AG08396 (cell line): ENCODE measurements around the gene HIP1.
"Not testable (repeated sequence)": the region's sequence is repeated elsewhere in the genome, so short reads cannot be mapped to it uniquely, and the experiment has no call there.

Experiments used
- DNase-seq: peaks from one replicate; pipeline ENCODE4 v3.0.0; 2012; ENCODE audit warnings: low spot score, mixed read lengths

Gene HIP1

DNA sequence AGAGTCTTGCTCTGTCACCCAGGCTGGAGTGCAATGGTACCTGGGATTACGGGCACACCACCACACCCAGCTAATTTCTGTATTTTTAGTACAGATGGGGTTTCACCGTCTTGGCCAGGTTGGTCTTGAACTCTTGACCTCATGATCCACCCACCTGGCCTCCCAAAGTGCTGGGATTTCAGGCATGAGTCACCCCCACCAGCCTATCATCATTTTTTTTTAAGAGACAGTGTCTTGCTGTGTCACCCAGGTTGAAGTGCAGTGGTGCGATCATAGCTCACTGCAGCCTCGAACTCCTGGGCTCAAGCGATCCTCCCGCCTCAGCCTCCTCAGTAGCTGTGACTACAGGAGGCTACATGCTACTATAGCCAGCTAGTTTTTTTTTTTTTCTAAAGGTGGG, 56.7 kb downstream of the HIP1 start:
- not testable (repeated sequence) for DNase-seq

DNA sequence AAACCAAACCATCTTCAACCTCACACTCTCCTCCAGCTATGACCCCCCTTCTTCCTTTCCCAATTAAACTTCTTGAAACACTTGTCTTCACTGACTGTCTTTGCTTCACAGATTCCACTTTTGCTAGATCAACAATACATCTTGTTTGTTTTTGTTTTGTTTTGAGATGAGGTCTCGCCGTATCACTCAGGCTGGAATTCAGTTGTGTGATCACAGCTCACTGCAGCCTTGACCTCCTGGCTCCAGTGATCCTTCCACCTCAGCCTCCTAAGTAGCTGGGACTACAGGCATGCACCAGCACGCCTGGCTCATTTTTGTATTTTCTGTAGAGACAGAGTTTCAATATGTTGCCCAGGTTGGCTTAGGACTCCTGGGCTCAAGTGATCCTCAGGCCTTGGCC, 59.7 kb downstream of the HIP1 start:
- no peak for DNase-seq

DNA sequence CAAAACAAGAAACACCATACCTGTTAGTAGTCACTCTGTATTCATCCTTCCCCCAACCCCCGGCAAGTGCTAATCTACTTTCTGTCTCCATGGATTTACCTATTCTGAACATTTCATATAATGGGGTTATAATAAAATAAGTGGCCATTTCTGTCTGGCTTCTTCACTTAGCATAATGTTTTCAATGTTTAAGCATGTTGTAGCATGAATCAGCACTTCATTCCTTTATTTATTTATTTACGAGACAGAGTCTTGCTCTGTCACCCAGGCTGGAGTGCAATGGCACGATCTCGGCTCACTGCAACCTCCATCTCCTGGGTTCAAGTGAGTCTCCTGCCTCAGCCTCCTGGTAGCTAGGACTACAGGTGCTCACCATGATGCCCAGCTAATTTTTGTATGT, 69.2 kb downstream of the HIP1 start:
- DNase-seq: no peak

DNA sequence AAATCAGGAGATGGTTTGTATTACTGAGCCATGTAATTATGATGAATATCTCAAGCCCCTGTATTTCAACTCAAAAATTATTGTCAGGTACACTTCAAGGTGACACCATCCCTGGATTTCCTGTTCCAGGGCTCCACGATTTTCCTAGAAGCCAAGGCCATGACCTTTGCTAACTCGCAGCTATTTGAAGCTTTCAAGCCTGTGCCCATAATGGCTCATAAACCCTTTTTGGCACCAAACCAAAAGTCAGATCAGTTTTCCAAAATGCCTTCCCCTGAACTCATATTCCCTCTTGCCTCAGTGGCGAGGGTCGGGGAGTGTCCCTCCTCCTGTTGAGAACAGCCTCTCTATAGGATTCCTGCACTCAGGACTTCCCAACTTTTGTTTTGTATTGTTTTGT, 70.8 kb downstream of the HIP1 start:
- no peak for DNase-seq

DNA sequence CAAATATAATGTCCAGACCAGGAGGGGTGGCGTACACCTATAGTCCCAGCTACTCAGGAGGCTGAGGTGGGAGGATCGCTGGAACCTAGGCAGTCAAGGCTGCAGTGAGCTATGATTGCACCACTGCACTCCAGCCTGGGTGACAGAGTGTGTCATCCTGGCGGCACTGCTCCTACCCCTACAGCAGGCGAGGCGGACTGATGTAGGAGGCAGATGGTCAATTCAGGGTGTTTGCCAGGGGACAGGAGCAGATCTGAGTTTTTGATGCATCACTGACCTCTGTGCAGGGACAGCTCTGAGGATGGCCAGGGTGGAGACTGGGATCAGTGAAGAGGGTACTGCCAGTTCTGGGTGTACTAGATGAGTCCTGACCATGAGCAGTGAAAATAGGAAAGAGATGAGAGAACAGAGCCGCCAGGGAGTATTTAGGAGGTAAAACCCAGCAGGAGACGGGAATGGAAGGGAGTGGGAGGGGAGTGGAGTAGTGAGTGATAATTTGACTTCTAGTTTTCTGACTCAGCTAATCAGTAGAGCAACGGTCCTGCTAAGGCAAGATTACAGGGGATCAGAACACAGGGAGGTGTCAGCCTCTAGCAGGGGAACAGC, 75.3 kb downstream of the HIP1 start:
- DNase-seq: no peak

DNA sequence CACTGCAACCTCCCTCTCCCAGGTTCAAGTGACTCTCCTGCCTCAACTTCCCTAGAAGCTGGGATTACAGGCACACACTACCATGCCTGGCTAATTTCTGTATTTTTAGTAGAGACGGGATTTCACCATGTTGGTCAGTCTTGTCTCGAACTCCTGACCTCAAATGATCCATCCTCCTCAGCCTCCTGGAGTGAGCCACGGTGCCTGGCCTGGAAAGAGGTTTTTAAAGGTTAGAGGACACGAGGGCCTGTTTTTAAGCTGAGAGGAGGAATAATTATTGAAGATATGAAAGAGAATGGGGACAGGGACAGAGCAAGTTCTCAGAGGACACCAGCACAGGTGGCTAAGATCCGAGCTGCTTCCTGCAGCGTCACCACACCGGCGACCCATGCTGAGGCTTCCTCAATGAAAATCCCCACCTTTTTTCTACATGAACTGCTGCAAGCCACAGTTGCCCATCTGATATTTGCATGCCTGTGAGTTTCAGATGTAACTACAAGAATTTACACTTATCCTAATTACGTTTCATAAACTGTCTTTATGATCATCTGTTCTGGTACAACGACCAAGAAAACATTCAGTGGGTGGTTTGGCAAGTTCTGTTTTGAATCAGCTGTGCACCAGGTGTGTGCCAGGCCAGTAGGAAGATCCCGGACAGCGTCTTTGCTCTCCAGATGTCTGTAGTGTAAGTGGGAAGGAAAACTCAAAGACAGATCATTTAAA, 76.0 kb downstream of the HIP1 start:
- DNase-seq: no peak

DNA sequence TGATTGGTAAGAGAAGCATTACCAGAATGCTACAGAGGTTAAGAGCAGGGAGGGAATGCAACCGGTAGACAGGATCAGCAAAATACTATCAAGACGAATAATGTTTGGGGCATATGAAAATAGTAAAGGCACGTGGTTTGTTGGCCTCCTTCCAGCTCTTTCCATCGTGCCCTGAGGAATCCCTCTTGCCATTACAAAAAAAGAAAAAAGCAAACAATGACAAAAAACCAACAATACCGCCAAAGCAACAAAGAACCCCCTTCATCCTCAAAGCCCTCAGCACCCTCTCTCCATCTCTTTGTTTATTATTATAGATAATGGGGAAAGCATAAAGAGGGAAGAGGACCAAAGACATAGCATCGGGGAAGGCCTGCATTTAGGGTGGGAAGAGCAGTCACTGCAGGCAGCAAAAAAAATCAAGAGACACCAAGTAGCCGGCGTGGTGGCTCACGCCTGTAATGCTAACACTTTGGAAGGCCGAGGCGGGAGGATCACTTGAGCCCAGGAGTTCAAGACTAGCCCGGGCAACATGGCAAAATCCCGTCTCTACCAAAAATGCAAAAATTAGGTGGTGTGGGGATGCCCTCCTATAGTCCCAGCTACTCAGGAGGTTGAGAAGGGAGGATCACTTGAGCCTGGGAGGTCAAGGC, 78.0 kb downstream of the HIP1 start:
- no peak for DNase-seq

DNA sequence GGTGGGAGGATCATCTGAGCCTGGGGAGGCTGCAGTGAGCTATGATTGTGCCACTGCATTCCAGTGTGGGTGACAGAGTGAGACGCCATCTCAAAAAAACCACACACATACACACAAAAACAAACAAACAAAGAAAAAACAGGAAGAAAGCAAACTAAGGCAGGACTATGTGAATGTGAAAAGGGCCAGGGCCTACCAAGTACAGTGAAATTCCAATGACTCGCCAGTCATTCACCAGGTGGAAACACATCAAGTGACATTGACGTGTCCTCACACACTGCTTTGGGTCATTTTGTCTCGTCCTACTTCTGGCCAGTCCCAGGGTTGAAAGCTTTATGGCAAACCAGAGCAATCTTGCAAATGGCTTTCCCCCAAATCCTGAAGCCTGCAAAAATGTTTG, 79.9 kb downstream of the HIP1 start:
- DNase-seq: no peak

DNA sequence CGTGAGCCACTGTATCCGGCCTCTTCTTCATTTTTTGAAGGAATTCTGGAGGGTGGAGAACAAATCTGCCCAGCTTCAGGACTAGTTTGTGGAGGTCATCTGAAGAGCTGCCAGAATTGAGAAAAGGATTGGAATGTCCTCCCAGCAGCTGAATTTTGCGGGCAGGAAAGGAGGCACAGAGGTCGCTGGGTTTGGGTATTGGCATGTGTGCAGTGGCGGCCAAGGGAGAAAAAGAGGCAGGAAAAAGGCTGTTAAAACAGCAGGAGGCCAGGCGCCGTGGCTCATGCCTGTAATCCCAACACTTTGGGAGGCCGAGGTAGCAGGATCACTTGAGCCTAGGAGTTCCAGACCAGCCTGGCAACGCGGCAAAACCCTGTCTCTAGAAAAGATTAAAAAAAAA, 80.4 kb downstream of the HIP1 start:
- DNase-seq: no peak

DNA sequence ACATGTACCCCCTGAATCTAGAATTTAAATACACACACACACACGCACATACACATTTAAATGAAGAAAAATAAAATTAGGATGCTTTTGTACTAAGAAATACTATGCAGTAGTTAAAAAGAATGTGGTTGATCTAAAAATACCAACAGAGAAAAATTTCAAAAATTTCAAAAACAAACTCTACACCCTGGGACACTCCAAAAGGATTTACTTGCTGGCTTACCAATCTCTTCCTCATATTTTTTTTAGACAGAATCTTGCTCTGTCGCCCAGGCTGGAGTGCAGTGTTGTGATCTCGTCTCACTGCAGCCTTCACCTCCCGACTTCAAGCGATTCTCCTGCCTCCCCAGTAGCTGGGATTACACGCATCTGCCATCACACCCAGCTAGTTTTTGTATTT, 80.9 kb downstream of the HIP1 start:
- no peak for DNase-seq

DNA sequence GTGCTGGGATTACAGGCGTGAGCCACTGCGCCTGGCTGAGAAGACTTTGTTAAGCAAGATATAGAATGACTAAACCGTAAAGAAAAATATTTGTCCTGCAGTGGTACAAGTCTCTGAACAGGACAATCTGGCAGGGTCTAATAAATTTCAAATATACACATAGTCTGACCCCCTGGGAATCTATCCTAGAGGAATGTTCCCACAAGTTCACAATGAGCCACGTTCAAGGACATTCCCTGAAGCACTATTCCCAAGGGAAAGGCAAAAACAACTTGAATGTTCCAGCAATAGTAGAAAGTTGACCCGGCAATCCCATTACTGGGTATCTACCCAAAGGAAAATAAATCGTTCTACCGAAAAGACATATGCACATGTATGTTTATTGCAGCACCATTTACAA, 82.0 kb downstream of the HIP1 start:
- no peak for DNase-seq

DNA sequence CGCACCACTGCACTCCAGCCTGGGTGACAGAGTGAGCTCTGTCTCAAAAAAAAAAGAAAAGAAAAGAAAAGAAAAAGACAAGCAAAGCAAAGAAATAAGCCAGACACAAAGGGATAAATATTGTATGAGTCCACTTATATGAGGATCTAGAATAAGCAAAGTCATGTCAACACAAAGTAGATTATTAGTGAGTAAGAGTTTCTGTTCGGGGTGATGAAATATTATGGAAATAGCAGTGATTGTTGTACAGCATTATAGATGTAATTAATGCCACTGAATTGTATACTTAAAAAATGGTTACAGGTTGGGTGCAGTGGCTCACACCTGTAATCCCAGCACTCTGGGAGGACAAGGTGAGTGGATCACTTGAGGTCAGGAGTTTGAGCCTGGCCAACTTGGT, 83.2 kb downstream of the HIP1 start:
- DNase-seq: no peak

DNA sequence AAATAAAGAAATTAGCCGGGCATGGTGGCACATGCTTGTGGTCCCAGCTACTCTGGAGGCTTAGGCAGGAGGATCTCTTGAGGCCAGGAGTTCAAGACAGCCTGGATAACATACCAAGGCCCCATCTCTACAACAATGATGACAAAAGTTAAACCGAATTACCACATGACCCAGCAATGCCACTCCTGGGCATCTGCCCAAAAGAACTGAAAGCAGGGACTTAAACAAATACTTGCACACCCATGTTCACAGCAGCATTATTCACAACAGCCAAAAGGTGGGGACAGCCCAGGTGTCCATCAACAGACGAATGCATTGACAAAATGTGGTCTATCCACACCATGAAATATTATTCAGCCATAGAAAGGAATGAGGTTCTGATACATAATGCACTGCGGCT, 83.9 kb downstream of the HIP1 start:
- DNase-seq: no peak

DNA sequence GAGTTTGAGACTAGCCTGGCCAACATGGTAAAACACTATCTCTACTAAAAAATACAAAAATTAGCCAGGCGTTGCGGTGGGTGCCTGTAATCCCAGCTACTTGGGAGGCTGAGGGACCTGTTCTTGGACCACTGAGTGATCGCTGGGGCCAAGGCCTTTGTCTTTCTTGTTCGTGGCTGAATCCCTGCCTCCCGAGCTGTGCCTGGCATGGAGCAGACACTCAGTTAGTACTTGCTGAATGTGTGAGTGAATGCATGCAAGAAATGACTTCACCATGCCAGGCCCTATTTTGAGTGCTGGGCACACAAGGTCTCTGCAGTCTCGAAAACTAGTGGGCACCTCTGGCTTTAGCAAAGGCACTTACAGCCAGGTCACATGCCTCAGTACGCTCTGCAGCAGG, 85.1 kb downstream of the HIP1 start:
- no peak for DNase-seq

DNA sequence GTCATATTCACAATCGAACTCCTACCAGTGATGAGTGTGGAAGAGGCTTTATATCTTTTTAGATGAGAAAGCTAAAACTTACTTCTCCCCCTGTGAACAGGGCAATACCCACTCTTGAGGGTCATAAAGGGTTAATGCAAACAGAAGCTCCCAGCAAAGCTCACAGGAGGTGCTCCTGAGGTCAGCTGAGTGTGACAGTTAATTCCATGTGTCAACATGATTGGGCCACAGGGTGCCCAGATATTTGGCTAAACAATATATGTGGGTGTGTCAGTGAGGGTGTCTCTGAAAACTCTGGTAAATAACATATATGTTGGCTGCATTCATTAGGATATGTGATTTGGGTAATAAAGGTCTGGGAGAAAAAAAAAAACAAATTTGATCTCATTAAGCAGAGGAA, 86.0 kb downstream of the HIP1 start:
- DNase-seq: no peak

DNA sequence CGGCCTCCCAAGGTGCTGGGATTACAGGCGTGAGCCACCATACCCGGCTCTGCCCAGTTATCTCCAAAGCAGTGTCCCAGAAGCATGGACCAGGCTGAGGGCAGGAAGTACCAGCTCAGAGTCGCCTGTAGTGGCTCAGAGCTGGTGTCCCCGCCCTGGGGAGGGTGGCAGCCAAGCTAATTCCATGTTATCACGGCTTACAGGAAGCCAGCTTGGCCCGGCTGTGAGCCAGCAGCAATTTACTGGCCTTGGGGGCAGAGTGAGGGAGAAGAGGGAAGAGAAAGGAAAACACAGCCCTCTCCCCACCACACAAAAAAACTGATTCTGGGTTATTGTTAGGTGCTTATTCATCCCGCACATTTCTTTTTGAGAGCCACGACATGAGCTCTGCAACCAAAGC, 88.1 kb downstream of the HIP1 start:
- no peak for DNase-seq

DNA sequence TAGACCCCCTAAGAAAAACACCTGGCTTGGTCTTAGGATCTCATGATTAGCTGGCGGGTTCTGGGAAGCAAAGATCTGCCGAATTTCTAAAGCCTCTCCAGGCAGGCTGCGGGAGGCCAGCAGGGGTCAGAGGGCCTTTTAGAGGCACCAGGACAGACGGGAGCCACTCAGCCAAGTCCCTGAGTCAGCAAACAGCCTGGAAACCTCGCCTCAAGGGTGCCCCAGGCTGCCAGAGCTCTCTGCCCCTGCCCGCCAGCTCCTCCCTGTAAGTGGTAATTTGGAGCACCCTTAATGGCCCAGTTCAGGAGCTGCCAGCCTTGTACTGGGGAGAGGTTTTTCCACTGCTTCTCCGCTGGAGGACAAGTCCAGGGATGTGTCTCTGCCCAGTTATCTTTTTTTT, 88.7 kb downstream of the HIP1 start:
- DNase-seq: no peak

DNA sequence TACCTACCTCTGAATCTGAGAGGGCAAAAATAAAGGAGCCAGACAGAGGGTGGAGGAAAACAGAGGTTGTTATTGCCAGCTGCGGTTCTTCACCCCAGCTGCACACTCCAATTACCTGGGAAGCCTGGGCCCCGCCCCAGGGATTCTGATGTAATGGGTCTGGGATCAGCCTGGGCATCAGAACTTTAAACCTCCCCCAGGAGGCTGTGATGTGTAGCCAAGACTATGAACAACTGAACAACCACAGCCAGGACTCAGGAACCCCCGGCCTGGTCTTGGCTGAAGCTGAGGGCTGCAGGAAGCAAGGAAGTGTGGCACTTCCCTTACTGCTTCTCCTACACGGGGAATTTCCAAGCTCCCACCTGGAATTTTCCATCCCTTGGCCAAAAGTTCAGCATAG, 89.3 kb downstream of the HIP1 start:
- DNase-seq: no peak

DNA sequence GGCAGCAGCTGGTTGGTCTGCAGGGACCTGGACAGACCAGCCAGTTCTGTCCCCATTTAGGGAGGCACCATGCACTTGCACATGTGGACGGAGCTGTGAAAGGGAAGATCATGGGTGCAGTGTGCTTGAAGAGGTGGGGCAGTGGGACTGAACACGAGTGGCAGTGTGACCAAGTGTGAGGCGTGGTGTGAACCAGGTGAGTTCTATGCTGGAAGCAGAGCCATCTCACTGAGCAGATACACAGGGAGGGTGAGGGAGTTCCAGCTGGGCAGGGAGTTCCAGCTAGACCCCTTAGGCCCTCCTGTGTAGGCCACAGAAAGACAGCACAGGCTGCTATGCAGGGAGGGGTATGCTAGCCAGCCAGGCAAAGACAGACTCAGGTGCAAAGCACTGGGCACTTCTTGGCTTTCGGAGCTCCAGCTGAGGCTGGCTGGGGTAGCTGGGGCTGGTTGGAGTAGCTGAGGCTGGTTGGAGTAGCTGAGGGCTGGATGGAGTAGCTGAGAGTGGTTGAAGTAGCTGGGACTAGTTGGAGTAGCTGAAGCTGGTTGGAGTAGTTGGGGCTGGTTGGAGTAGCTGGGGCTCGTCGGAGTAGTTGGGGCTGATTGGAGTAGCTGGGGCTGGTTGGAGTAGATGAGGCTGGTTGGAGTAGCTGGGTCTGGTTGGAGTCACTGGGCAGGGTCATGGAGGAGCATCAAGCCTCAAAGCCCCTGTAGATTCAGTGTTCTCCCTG, 90.9 kb downstream of the HIP1 start:
- no peak for DNase-seq

DNA sequence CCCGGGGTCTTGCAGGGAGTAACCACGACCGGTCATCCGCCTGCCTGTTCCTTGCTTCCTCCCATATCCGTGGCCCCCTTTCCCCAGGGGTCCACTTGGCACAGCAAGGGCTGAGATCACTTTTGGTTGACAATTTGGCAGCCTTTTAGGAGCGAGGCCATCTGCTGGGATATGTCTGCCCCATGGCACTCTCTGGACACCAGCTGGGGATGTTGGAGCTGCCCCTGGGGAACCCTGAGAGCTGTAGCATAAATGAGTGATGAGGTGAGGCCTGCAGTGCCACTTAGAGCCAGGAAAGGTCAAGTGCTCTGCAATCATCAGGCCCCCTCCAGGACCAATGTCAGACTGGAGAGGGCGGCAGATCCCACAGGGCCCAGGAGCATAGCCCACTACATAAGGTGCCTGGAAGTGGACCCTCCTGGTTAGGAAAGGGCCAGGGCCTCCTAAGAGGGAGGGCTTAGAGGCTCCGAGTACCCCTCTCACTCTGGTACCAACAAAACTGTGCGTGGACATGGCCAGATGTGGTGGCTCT, 92.1 kb downstream of the HIP1 start:
- no peak for DNase-seq

DNA sequence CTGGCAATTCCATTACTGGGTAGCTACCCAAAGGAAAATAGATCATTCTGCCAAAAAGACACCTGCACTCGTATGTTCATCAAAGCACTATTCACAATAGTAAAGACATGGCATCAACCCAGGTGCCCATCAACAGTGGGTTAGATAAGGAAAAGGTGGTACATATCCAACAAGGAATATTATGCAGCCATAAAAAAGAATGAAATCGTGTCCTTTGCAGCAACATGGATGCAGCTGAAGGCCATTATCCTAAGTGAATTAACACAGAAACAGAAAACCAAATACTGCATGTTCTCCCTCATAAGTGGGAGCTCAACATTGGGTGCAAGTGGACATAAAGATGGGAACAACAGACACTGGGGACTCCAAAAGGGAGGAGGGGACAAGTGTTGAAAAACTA, 93.2 kb downstream of the HIP1 start:
- DNase-seq: no peak

DNA sequence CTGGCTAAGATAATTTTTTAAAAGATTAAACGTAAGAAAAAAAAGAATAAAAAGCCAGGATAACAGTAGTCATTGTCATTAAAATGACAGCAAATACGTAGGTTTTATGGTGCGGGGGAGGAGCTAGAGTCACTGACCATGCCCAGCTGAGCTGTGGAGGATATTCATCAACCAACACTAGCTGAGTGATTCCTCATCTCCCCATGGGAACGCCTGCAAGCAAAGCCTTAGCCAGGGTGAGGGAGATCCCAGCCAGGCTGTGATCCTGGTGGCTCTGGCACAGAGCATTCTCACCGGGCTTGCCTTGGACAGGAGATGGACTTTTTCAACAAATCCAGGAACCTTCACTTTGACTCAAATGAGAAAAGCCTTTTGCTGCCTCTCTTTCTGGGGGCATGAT, 94.2 kb downstream of the HIP1 start:
- no peak for DNase-seq
